NT2/D1 (cell line): ENCODE results near the gene OTOF.

Source experiments
- SUZ12 ChIP-seq: IDR thresholded peaks from 2 replicates; pipeline ENCODE4 v1.6.1; 2011; ENCODE audit not compliant: insufficient read length, insufficient read depth; ENCODE audit errors: extremely low read depth
- YY1 ChIP-seq: IDR thresholded peaks from 2 replicates; pipeline ENCODE4 v1.6.1; 2011; ENCODE audit not compliant: insufficient read length, insufficient read depth

DNA sequence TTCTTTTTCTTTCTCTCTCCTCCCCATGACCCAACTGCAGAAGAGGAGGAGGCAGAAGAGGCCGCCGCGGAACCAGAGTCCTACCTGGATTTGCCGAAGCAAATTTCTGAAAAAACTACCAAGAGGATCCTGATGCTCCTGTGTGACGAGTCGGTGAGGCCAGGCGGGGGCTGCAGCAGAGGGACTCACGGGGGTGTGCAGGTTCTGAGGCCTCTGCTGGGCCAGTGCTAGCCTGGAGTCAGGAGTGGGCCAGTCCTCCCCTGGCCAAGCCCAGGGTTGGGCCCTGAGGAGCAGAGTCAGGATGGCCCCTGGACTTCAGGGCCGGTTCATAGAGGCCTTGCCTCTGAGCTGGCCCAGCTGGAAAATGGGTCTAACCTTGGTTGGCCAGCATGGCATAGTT, 29.3 kb downstream of the OTOF start:
- no peak for TF ChIP-seq SUZ12
- no peak for TF ChIP-seq YY1
